ENCODE measurements around the gene FRMPD2.
"Not testable (repeated sequence)": the region's sequence is repeated elsewhere in the genome, so short reads cannot be mapped to it uniquely, and the experiment has no call there.

Gene FRMPD2

DNA sequence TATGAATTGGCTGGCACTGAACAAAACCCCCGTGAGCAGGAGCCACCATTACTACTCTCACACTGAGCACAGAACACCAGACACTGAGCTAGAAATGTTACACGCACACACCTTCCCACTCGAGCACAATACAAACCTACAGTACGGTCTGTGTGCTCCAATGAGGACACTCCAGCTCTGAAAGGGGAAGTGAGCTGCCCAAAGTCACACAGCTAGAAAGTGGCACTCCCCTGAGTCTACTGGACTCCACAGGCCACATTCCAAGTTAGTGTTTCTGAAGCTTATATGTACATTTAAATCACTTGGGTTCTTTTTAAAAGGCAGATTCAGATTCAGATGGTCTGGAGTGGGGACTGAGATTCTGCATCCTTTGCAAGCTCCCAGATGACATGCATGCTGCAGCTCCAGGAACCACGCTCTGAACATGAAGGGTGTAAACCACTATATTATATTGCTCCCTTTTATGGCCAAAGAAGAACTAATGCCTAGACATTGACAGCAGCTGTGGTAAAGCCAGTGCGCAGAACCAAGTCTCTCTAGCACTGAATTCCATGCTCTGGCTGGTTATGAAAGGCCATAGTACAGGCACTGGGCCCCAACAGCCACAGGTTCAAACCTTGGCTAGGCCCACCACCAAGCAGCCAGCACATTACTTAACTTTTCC is 77.1 kb downstream of the FRMPD2 start:
- DNase-seq = no peak

DNA sequence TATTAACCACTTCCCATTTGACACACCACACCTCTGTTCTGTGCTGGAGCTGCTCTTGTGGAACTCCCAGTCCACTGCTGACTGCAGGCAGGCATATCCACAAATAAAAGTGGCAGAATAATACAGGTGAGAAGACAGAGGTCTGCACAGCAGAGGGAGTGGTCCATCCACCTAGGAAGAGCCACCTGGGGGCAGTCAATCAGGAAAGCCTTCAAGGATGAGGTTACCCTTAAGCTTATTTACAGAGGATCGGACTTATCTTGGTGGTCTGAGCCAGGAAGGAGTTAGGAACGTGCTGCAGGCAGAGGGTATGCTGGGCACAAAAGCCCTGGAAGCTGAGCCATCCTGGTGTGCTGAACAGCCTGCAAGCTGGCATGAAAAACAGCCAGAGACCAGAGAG is 78.7 kb downstream of the FRMPD2 start:
- DNase-seq = no peak

DNA sequence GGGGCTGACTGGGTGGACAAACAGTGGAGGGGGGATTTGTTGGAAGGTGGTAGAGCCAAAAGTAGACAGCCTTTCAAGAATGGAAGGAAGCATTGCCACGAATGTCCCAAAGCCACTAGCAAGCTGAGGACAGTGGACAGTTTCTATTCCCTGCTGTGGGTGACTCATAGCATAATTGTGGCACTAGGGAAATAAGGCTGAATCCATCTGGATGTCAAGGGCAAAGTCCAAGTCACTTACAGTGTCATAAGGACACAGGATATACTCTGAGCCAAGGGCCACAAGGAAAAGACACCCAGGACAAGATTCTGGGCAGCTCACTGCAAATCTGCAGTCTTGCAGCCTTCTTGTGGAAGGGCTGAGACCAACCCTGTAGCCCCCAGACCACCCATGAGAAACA is 79.7 kb downstream of the FRMPD2 start:
- DNase-seq = no peak

DNA sequence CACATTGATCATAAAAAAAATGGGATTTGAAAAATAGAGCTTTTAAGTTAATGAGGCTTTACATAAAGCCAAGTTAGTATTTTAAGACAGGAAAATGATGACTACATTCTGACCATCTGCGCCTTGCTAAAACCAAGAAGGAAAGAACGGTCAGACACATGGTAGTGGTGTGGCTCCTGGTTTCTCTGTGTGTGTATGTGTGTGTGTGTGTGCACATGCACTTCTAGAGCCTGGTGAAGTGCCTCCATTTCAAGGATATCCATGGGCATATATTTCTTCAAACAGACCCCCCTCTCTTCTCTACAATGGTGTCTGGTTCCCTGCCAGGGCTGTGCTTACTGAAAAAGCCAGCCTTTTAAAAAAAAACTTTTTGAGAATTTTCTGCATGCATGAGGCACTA is 80.9 kb downstream of the FRMPD2 start:
- no peak for DNase-seq

DNA sequence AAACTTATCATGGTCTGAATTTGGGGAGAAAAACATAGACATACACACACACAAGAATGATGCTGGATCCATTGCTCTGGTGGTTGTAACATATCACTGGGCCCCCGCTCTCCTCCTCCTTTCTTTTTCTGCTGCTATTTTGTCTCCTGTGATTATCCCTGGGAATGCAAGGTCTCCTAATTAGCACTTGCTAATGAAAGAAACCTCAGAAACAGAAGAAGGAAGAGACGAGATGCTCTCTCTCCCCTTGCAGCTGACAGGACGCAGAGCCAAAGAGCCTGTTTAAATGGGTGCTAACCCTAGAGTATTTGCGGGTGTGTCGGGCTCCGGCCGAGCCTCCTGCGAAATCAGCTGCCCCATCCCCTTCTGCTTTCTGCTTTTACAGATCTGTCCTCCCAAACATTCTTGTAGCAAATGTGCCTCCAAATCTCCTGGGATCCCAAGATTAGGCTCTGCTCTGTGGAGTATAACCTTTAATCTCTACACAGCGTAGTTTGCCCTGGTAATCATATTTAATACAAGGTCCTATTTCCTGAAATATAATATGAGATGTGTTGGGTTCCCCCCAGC is 81.5 kb downstream of the FRMPD2 start:
- DNase-seq = no peak

DNA sequence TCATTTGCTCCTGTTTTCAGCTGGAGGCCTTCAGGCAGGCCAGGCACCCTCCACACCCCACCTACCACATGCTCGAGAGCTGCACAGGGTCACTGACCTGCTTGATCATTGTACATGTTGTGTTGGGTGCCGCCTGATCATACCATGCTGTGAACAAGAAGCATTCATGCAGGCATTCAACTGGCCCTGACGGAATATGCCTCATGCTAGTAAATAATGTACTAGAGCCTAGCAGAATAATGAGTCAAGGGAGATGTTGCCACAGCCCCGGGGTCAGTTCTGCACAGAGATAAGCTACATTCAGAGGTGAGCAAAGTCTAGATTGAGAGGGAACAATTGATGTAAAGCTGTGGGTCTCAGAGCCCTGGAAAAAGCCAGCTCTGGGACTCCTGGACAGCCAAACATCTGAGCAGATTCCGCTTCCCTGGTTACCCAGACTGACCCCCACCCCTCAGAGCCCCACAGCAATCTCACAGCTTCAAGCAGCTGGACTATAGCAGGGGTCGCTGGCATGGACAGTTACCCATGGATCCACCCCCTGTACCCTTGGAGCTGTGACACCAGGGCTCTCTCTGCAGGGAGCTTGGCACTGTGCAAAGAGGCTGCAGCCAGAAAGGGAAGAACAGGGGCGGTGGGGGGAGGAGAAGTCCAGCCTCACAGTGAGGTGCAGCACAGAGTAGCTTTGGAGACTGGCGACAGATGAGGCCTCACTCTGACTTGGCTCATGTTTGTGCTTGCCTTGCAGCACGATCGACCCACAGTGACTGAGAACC is 86.6 kb downstream of the FRMPD2 start:
- no peak for DNase-seq

DNA sequence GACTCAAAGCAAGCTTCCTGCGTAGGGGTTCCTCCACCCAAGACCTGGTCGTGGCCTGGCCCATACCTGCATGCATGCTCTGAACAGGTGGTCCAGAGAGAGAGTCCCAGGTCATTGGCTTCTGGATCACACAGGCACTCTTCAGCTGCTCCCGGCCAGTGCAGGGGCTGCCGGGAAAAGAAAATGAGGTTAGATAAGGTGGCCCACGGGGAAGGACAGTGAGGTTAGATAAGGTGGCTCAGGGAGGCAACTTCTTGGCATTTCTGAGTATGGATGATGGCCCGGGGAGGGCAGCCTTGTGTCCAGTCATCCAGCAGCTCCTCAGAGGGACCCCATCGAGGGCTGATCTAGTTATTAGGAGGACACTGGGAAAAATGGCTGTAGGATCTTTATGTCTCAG is 87.4 kb downstream of the FRMPD2 start:
- no peak for DNase-seq

DNA sequence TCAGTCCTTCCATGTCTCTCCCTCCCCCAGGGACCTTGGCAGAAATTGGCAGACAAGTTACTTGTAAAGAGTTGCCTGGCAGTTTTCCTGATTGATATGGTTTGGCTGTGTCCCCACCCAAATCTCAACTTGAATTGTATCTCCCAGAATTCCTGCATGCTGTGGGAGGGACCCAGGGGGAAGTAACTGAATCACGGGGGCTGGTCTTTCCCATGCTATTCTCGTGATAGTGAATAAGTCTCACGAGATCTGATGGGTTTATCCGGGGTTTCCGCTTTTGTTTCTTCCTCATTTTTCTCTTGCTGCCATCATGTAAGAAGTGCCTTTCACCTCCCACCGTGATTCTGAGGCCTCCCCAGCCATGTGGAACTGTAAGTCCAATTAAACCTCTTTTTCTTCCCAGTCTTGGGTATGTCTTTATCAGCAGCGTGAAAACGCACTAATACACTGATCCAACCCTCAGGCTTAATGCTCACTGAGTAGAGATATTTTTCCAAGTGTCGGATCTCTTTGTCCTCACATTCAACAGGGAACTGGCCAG is 88.2 kb downstream of the FRMPD2 start:
- not testable (repeated sequence) for DNase-seq

DNA sequence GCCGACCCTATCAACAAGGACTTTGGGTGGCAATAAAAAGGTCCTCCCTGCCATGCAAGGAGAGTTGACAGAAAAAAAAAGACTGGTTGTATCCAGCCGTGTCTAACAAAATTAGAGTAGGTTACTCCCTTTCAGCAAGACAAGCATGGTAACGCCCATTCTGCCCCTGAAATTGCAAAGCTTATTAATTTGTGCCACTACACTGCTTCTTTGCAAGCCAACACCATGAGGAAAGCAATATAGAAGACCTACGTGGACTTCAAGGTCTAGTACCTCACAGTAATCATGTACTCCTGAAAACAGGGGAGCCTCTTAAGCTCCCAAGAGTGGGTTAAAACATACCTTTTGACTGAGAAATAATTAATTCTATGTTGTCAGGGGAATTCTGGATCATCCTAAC is 90.3 kb downstream of the FRMPD2 start:
- no peak for DNase-seq

DNA sequence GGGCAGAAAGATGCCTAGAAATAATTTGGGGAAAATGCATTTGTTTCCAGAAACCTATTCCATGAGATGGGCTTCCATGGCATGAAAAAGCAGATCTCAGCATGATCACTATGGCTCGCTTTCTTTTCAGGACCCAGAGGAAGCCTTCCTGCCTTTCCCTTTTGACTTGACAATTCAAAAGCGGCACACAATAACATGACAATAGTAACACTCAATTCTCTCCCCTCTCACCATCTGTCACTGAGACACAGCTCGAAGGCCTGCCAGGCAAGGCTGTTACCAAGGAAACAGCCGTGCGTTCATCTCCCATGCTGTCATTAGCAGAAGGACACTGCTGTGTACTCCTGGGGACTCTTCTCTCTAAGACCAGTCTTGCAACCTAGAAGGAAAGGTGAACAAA is 101.8 kb downstream of the FRMPD2 start:
- not testable (repeated sequence) for DNase-seq

DNA sequence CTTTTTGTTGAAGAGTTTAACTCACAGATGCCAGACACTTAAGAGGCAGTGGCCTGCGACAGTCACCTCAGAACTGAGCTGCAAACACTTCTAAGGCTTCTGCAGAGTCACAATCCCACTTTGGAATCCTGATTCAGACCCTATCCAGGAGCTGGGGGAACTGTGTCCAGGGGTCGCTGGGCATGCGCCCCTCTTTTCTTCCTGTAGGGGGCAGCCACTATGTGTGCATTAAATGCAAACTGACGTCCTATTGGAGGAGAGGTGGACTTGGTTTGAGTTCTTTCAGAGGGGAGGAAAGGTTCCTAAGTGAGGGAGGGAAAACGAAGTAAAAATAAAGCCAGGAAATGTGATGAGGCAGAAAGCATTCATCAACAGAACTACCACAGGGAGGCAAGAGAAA is 113.8 kb downstream of the FRMPD2 start:
- DNase-seq = peak; percentile 20

DNA sequence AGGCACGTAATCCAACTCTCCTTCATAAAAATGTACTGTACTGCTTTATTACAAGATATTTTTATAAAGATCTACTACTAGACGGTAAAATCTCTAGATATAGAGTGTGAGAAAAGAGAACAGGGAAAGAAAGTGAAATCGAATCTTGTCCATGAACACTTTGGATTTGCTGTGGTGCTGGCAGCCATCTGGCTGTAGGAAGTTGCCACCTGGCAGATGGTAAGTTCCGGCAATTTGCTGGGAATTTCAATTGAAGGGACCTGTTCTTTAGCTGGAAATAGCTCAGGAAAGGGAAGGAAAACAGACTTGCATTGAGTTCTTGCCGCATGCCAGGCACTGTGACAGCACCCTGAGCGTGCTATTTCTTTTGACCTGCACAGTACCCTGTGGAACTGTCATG is 114.3 kb downstream of the FRMPD2 start:
- DNase-seq = not testable (repeated sequence)

DNA sequence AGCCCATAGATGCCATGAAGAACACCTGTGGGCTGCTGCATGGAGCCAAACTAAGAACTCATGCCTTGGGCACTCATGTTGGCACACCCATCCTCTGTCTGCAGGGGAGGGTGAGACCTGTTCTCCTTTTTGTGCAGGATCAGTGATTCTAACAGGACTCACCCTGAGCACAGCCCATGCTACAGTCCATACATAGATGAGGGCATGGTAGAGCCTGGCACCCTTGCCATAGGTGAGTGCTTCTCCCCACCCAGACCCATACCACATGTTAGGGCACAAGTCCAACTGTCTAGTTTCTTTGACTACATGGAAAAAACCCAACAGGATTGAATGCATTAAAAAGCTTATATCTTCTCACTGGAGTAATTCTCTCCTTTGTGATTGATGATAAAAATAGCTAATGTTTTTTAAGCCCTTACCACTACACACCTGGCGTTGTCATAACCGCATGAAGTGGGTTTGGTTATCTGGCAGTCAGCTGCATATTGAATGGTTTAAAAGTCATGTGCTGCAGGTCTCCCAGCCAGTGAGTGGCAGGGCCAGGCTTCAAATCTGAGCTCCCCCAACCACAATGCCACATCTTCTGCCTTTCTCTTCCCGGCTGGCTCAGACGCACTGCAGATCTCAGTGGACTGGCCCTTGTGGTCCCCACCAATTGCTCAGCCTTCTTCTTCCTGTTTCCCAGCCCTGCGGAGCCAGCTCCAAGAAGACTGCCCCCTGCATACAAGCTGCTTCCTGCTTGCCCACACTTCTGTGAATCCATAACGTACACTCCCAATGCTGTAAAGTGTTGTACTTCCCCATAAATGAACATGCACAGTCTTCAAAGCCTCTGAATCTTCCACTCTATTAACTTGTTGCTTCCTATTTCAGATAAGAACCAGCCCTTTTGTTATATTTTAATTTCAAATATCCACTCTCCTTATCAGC is 120.0 kb downstream of the FRMPD2 start:
- DNase-seq = not testable (repeated sequence)

DNA sequence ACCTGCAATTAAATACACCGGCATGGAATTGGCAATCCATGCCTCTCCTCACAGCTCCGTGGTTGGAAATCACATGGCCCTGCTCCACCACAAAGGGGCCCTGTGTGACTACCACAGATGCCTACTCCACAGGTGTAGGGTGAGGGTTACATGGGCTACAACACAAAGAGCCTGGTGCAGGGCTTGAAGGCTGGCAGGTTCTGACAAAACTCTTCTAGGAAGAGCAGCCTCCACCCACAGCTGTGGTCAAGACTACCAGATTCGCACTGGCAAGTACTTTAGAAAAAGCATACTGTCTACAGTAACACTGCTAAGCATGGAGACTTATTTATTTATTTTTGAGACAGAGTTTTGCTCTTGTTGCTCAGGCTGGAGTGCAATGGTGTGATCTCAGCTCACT is 126.9 kb downstream of the FRMPD2 start:
- DNase-seq = not testable (repeated sequence)

DNA sequence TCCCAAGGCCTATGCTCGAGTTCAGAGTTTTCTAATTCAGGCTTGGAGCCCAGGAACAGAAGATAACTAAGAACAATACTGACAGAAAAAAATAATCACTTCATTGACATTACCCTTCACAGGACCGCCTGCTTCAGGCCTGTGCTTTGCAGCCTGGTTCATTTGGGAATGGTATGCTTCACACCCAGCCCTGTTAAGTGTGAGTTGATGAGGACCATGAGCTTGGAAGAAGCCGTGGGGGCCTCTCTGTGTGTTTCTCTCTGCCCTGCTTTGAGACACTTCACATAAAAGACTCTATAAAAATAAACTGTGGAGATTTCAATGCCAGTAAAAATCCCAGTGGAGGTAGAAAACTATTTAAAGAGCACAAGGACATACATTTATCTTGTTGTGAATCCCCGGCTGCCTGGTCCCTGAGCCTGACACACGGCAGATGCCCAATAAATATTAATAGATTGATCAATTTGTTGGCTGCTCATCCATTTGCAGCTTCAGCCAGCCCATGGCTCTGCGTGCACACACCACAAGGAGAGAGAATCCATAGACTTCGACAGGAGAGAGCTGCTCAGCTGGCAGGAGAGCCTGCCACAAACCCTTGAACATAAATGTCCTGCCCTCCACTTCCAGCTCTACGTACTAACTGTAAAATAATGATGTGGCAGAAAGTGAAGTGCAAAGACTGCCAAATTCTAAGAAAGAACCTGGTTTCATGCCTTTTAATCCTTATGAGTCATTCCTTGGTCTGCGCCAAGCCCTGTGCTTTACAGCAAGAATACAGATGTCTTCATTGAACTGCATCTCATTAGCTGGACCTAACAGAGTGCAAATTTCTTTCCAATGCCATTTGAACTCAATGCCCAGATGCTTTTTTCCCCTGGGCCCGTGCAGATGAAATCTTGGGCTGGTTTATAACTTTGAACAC is 130.5 kb downstream of the FRMPD2 start:
- DNase-seq = not testable (repeated sequence)

DNA sequence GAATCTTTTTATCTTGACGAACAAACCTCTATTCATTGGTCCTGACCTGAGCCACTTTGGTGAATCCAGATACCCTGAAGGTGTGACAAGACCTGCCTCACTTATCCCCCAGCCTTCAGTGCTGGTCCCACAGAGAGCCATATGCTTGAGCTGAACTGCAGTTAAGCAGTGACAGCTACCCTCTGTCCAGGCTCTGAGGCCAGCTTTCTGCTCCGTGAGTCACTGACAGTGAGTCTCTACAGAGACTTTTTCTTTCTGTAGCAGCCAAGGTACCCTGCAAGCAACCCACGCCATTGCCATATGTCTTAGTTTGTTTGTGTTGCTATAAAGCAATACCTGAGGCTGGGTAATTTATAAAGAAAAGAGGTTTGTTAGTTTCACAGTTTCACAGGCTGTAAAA is 133.5 kb downstream of the FRMPD2 start:
- not testable (repeated sequence) for DNase-seq

DNA sequence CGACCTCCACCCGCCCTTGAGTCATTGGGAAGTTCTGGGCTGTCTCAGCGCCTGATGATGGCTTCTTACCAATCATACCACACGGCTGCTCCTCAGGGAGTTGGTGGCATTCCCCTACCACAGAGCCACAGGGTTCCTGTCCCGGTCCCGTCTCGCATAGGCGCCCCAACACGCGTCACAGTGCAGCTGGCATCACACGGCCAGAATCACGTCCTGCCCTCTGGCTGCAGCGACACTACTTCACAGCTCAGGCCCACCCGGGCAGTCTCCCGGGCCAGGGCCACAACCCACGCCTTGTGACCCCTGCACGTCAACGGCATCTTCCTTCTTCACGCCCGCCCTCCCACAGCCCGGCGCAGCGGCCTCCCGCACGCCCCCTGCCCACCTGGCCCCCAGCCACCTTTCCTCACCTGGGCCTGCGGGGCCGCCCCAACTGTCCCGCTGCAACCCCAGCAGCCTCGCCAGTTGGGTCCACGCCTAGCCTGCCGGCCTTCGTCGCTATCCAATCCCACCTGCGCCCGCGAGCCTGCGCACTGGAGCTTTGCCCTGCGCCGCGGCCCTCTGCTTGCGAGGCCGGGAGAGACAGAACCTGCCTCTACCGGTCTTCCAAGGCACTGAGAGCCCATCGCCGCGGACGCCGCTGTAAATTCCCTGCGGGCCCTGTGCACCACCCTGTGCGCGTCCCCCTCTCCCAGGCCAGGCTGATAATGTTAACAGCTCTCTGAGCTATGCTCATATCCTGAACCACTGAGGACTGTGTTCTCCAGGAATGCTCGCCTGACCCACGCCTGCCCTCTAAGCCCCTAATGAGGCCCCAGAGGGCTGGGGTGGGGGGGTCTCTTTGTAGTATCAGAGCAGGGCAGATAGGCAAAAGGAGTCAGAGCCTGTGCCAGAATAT is 134.3 kb downstream of the FRMPD2 start:
- not testable (repeated sequence) for DNase-seq

DNA sequence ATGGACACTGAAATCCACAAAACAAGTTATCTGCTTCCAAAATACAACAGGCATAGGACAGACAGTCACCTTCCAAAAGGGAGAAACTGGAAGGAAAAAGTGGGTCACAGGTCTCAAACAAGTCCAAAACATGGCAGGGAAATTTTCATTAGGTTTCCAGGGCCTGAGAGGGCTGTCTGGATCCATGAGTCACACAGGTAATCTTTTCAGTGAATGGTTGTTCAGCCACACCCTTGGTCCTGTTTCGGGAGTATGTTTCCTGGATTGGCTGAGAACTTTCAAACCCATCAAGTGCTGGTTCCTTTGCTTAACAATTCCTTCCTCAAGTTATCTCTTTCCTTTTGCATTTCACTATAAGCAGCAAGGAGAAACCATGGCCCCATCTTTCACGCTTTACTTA is 145.5 kb downstream of the FRMPD2 start:
- DNase-seq = not testable (repeated sequence)

DNA sequence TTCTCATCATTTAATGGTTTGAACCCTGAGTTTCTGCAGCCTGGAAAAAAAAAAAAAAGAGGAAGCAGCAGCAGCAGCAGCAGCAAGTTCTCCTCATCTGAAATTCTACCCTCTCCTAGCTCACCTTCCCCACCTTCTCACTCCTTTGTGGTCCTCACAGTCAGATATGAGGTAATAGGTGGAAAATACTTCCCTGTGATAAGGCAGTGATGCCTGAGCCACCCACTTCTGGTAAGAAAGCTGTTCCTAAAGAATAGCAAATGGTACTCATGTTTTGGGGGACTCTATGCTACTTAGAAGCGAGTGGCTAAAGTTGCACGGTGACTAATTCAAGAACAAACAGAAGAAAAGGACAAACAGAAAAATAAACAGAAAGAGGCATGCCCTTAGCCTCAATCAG is 148.2 kb downstream of the FRMPD2 start:
- DNase-seq = not testable (repeated sequence)

DNA sequence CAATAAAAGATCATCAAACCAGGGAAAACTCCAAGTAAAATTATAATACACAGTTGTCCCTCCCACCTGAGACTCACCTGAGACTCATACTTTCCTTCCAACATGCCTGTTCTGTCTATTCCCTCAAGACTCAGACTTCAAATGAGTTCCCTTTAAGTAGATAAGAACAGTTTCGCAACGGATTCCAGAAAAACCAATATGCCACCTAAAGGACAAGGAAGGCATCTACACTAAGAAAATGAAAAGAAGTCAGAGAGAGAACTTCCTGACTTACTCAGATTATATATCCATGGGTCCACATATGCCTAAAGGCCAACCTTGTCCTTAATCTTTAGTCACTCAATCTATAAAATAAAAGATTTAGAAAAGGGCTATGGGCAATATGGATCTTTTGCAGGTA is 148.9 kb downstream of the FRMPD2 start:
- not testable (repeated sequence) for DNase-seq

DNA sequence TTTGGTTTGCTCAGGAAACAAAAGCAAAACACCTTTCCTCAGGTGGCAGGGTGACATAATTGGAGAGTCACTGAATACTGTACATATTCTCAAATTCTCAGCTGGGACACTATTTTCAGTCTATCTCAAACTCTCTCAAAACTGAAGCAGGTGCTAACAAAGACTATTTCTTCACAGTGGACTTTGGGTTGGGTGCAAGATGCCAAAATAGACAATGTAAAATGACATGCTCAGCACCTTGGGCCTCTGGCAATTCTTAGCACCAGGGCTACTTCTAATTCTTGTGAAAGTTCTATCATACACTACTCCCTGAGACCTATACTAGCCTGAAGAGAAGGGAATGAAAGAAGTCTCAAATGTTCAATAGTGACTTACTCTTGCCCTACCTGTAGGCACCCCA is 151.9 kb downstream of the FRMPD2 start:
- not testable (repeated sequence) for DNase-seq
